PC-3 (cell line): ENCODE measurements around the gene RAI1.

Experiments
- CTCF ChIP-seq: fragments of 300-600 bp; sonication (generic); conservative IDR thresholded peaks from 2 replicates; pipeline ENCODE4 v1.5.1; 2017; ENCODE audit warnings: antibody characterized with exemption, low read depth, mild to moderate bottlenecking, low read length
- EZH2 ChIP-seq: fragments of 300-600 bp; sonication (generic); IDR thresholded peaks from one replicate; pipeline ENCODE4 v1.6.1; 2017; ENCODE audit warnings: antibody characterized with exemption, mild to moderate bottlenecking, low read length; ENCODE audit not compliant: unreplicated experiment

GRCh38 chr17:17830269-17830567 lies 149.0 kb downstream of the RAI1 start:
- TF ChIP-seq EZH2 (no peak), CTCF (no peak)
